HEK293T (cell line): Measurements from ENCODE around the gene COL4A5.

Source experiments
- CTCF ChIA-PET: fragments of 350-600 bp; formaldehyde crosslinking; extraction: SDS; loops from one replicate; lab custom pipeline; 2021; ENCODE audit warnings: antibody characterized with exemption, inconsistent platforms; lab: Yijun Ruan, JAX
- POLR2A ChIA-PET: fragments of 350-600 bp; formaldehyde crosslinking; extraction: SDS; loops from one replicate; lab custom pipeline; 2020; ENCODE audit warnings: antibody characterized with exemption, inconsistent platforms; lab: Yijun Ruan, JAX
- DNase-seq: peaks from one replicate; pipeline ENCODE4 v3.0.0; 2012; ENCODE audit warnings: mixed read lengths; ENCODE audit errors: extremely low spot score
- ARNT ChIP-seq: fragments of 450-650 bp; IDR thresholded peaks from 2 replicates; pipeline ENCODE4 v1.6.1; 2017; ENCODE audit warnings: mild to moderate bottlenecking
- BHLHE40 ChIP-seq: fragments of 450-650 bp; IDR thresholded peaks from 2 replicates; pipeline ENCODE4 v1.6.1; 2016; ENCODE audit warnings: mild to moderate bottlenecking, moderate library complexity, borderline replicate concordance
- CTBP1 ChIP-seq: fragments of 450-650 bp; IDR thresholded peaks from 2 replicates; pipeline ENCODE4 v1.6.1; 2016; ENCODE audit warnings: borderline replicate concordance
- ELF4 ChIP-seq: fragments of 450-650 bp; IDR thresholded peaks from 2 replicates; pipeline ENCODE4 v1.6.1; 2017; ENCODE audit warnings: antibody characterized with exemption
- FOXA1 ChIP-seq: fragments of 450-650 bp; IDR thresholded peaks from 2 replicates; pipeline ENCODE4 v1.6.1; 2016; ENCODE audit warnings: mild to moderate bottlenecking
- FOXK2 ChIP-seq: fragments of 450-650 bp; IDR thresholded peaks from 2 replicates; pipeline ENCODE4 v1.6.1; 2016; ENCODE audit warnings: mild to moderate bottlenecking
- FOXM1 ChIP-seq: fragments of 450-650 bp; IDR thresholded peaks from 2 replicates; pipeline ENCODE4 v1.6.1; 2017; ENCODE audit warnings: mild to moderate bottlenecking, borderline replicate concordance
- HDGF ChIP-seq: fragments of 450-650 bp; IDR thresholded peaks from 2 replicates; pipeline ENCODE4 v1.6.1; 2017; ENCODE audit warnings: antibody characterized with exemption, borderline replicate concordance
- L3MBTL2 ChIP-seq: fragments of 450-650 bp; conservative IDR thresholded peaks from 2 replicates; pipeline ENCODE4 v1.6.1; 2016; ENCODE audit warnings: mild to moderate bottlenecking
- LEF1 ChIP-seq: fragments of 450-650 bp; IDR thresholded peaks from 2 replicates; pipeline ENCODE4 v1.6.1; 2017; ENCODE audit warnings: mild to moderate bottlenecking, borderline replicate concordance
- NFRKB ChIP-seq: fragments of 450-650 bp; IDR thresholded peaks from 2 replicates; pipeline ENCODE4 v1.6.1; 2016; ENCODE audit warnings: mild to moderate bottlenecking, moderate library complexity
- SP1 ChIP-seq: fragments of 450-650 bp; IDR thresholded peaks from 2 replicates; pipeline ENCODE4 v1.6.1; 2017
- SUZ12 ChIP-seq: fragments of 450-650 bp; IDR thresholded peaks from 2 replicates; pipeline ENCODE4 v1.6.1; 2016; ENCODE audit warnings: mild to moderate bottlenecking
- TARDBP ChIP-seq: fragments of 450-650 bp; IDR thresholded peaks from 2 replicates; pipeline ENCODE4 v1.6.1; 2016
- ZNF384 ChIP-seq: fragments of 450-650 bp; IDR thresholded peaks from 2 replicates; pipeline ENCODE4 v1.6.1; 2016
- TF ChIP-seq, protein P1 (sequence below): fragments of 450-650 bp; IDR thresholded peaks from 2 replicates; pipeline ENCODE4 v1.6.1; 2016

Gene COL4A5

DNA sequence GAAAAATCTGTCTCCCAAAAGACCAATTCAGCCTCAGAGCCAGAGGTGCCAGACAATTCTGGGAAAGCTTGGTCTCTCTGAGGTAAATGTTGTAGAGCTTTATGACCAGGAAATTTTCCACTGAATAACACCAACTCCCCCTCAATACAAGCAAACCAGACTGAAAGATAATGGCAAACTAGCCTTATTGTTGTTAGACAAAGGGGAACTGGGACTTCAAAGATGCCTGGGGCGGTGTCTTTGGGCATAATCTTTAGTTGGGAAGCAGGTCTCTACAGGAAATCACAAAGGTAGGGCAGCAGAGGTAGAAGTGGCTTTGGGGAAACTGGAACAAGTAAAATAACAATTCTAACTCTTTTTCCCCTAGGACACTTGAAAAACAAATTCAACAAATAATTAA lies 13.4 kb upstream of the COL4A5 start:
- ChIA-PET POLR2A (no interaction called here), CTCF (no interaction called here)
- DNase-seq = no peak
- TF ChIP-seq CTBP1 (no peak), SP1 (no peak), FOXM1 (no peak), TARDBP (no peak), BHLHE40 (no peak), L3MBTL2 (no peak), SUZ12 (no peak), ELF4 (no peak), HDGF (no peak), ZNF384 (no peak), NFRKB (no peak)
- TF ChIP-seq, protein P1, sequence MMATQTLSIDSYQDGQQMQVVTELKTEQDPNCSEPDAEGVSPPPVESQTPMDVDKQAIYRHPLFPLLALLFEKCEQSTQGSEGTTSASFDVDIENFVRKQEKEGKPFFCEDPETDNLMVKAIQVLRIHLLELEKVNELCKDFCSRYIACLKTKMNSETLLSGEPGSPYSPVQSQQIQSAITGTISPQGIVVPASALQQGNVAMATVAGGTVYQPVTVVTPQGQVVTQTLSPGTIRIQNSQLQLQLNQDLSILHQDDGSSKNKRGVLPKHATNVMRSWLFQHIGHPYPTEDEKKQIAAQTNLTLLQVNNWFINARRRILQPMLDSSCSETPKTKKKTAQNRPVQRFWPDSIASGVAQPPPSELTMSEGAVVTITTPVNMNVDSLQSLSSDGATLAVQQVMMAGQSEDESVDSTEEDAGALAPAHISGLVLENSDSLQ = no peak

DNA sequence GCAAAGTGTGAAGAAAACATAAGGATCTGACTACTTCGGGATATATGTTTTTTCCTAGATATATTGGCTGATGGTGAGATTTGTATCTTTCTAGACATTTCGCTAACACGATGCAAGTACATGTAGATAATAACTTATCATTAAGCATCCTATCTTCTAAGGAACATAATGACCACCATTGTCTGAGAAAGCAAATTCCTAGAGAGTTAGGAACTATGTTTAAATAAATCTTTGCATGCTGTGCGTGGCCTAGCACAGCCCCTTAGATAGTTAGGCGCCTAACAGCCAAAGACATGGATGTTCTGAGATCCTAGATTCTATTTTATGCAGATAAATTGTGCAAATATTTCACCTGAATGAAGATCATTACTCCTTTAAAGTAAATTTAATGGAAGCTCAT lies 4.4 kb upstream of the COL4A5 start:
- no peak for TF ChIP-seq SP1
- no peak for TF ChIP-seq SUZ12
- no peak for TF ChIP-seq LEF1
- TF ChIP-seq FOXM1 = no peak
- no peak for TF ChIP-seq CTBP1
- TF ChIP-seq NFRKB = no peak
- TF ChIP-seq FOXA1 = no peak
- DNase-seq = no peak
- CTCF ChIA-PET = no interaction called here
- POLR2A ChIA-PET = no interaction called here

DNA sequence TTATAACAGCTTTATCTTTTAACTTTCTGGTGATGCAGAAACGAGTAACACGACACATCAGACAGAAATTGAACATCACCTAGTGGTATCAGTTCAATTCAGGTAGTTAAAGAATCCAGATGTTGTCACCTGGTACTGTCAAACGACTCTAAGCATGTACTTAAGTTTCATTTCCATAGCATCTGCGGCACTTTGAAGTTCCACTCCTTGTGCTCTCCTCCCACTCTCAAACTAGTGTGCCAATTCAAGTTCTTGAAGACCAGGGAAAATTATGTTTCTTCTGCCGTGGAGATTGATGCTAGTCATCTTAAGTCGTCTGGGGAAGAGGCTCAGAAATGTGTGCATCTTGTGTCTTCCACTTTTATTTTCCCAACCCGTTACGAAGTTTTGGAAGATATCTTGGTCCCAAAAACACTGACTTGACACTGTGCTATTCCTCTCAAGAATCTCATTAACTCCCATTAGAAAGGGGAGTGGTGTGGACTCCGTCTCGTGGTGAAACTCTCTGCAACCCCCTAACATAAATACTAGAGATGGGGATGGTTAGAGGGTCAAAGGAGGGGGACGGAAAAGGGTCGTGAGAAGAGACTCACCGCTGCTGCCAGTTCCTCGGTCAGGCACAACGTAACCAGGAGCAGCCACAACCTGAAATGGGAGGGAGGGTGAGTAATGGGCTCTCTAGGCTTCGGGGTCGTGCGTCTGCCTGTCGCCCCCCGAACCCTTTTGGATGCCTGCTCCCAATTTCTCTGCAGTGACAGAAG lies 2.1 kb upstream of the COL4A5 start:
- CTCF ChIA-PET = no interaction called here
- POLR2A ChIA-PET = interaction anchor here (0.7 to 1.6 kb wide), 3 partner anchors 7 to 18 kb away, joined by 3 to 4 read pairs (median 3); no protein-coding TSS in a partner anchor

DNA sequence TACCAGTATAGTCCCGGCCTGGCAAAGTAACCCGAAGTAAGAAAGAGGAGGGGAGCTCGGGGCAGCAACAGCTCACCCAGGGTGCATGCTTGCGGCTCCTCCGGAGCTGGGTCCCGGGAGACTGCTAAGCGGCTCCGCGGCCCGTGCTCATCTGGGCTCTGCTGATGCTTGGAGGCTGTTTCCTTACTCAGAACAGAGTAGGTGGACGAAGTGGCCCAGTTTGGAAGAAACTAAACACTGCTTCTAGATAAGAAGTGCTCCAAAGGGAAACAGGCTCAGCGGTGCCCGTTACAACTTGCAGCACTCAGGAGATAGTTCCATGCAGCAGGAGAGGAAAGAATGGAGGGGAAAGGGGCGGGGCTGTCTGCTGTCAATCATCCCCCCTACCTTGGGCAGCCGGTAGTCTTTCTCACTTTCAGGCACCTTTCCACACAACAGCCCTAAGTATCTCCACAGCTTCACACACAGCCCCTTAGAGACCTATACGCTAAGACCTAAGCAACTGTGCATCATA lies 1.5 kb upstream of the COL4A5 start, which contains the start of gene COL4A6:
Gene COL4A6 (minus strand): TSS at position 313 of the 514 bp plus-strand sequence. CDS start 226 bp downstream, at position 87.
- peak; percentile 56 for DNase-seq
- TF ChIP-seq, protein P1 = peak; percentile 98
- no peak for TF ChIP-seq ARNT
- CTCF ChIA-PET = no interaction called here
- POLR2A ChIA-PET = interaction anchor here (0.7 to 1.6 kb wide), 3 partner anchors 8 to 18 kb away, joined by 3 to 4 read pairs (median 3); no protein-coding TSS in a partner anchor

More for the DNA sequence above, 2.1 kb upstream of the COL4A5 start:
- no peak for TF ChIP-seq NFRKB
- no peak for TF ChIP-seq ZNF384
- no peak for TF ChIP-seq CTBP1
- no peak for TF ChIP-seq FOXK2
- TF ChIP-seq SUZ12 = no peak
- TF ChIP-seq HDGF = no peak
- TF ChIP-seq ARNT = no peak
- no peak for TF ChIP-seq TARDBP
- TF ChIP-seq, protein P1 = no peak
- no peak for TF ChIP-seq ELF4
- TF ChIP-seq L3MBTL2 = no peak
- no peak for TF ChIP-seq SP1
- no peak for TF ChIP-seq FOXA1
- TF ChIP-seq LEF1 = no peak
- TF ChIP-seq FOXM1 = no peak
- no peak for TF ChIP-seq BHLHE40
- DNase-seq = no peak

DNA sequence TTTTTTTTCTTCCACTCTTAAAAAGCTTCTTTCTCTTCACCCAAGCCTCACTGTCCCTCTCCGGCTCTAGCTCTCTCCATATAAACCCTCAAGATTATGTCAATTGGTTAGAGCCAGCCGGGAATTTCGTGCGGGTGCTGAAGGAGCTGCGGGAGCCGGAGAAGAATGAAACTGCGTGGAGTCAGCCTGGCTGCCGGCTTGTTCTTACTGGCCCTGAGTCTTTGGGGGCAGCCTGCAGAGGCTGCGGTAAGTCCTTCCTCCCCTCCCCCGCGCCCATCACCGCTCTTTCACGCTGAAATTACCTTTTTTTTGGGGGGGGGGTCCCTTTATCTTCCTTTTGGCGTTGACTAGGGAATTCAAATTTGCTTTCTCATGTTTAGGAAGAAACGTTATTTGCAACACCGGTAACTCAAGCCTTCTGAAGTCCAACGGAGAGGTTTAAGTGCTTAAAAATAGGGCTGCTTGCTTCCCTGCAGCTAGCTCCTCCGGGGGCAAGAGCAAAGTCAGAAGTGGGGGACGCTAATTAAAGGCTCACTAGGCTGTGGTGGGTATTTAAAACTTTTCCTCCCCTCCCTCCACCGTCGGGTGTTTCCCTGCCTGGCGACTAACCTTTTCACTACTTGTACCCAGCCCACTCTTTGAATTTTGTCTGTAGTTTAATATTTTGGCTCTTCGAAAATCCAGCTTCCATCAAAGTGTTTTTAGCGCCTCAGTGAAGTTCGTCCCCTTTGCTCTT lies 491 bp downstream of the COL4A5 start:
- ChIA-PET CTCF (no interaction called here), POLR2A (interaction anchor here (1.1 to 1.7 kb wide), 2 partner anchors 19 to 129 kb away, joined by 3 to 4 read pairs; no protein-coding TSS in a partner anchor)
- DNase-seq = peak; percentile 42
- TF ChIP-seq, protein P1 = no peak
- TF ChIP-seq CTBP1 = no peak
- TF ChIP-seq FOXK2 = no peak
- no peak for TF ChIP-seq FOXA1
- no peak for TF ChIP-seq ARNT
- no peak for TF ChIP-seq FOXM1
- no peak for TF ChIP-seq ZNF384
- no peak for TF ChIP-seq TARDBP
- TF ChIP-seq BHLHE40 = no peak
